HG03060 (cell line): ENCODE data around the gene EXOC2.

Source experiments
- ATAC-seq: cut with Tn5 transposase; IDR thresholded peaks from one replicate; pipeline ENCODE4 v1.9.1; 2021; ENCODE audit warnings: low read depth, moderate number of reproducible peaks; ENCODE audit not compliant: unreplicated experiment

EXOC2 gene

DNA sequence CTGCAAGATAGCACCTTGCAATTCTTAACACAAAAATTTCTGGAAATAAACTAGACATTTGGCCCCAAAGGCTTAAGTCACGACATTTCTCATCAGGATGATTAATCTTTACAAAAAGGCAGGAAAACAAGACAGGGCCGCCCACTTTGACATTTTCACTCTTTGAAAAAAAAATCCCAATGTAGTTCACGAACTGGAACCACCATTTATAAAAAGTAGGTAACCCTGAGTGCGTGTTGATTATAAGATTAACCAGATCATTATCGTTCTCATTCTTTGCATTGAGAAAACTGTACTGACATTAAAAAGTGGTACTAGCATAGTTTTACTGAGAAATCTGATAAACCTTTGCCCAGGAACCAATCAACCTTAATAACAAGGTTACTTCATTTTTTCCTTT lies 144.8 kb downstream of the EXOC2 start:
- ATAC-seq: no peak

DNA sequence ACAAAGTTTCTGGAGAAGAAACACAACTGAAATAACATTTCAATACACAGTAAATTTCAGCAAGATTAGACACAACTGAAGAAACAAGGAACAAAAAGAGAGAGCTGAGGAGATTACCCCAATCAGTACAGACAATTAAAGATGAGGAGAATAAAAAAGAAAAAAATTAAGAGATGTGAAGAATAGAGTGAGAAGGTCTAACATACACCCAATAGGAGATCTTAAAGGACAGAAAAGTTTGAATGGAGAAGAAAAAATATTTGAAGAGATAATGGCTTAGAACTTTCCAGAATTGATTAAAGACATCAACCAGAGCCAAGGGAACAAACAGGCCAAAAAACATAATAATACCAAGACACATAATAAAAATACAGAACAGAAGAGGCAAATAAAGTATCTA lies 152.4 kb downstream of the EXOC2 start:
- no peak for ATAC-seq

DNA sequence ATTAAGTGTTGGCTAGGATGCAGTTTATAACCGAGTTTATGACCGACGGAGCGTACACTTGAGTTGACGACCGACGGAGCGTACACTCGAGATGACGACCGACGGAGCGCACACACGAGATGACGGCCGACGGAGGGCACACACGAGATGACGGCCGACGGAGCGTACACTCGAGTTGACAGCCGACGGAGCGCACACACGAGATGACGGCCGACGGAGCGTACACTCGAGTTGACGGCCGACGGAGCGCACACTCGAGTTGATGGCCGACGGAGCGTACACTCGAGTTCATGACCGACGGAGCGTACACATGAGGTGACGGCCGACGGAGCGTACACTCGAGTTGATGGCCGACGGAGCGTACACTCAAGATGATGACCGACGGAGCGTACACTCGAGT lies 155.8 kb downstream of the EXOC2 start:
- no peak for ATAC-seq

DNA sequence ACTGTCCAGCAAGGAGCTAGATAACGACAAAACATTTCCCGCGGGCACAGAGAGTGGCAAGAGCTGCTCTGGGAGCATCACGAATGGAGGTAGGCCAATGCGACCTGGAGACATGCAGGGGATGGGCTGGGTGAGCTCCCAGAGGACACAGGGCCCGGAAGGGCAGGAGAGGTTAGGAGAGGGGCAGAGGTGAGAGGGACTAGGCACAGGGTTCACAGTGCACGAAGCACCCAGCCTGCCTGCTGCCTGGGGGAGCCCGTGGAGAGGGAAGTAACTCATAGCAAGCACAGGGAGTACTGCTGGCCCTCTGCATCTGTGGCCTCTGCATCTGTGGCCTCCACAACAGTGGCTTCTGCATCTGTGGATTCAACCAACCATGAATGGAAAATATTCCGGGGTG lies 162.5 kb downstream of the EXOC2 start:
- ATAC-seq: no peak

DNA sequence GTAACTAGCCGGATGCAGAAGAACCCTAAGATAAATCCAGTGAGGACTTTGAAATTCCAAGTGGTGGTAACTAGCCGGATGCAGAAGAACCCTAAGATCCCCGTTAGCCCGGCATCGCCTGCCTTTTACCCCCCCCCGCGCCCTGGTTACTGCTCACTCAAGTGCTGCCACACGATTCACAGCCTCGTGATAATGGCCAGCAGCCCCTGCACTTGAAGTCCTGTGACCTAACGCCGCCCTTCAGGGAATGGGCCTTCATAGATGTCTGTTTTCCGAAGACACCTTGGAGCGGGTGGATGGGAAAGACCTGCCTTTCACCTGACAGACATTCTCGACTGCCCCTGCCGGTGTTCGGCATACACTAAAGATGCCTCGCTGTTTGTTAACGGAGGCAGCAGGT lies 163.9 kb downstream of the EXOC2 start:
- ATAC-seq: no peak

DNA sequence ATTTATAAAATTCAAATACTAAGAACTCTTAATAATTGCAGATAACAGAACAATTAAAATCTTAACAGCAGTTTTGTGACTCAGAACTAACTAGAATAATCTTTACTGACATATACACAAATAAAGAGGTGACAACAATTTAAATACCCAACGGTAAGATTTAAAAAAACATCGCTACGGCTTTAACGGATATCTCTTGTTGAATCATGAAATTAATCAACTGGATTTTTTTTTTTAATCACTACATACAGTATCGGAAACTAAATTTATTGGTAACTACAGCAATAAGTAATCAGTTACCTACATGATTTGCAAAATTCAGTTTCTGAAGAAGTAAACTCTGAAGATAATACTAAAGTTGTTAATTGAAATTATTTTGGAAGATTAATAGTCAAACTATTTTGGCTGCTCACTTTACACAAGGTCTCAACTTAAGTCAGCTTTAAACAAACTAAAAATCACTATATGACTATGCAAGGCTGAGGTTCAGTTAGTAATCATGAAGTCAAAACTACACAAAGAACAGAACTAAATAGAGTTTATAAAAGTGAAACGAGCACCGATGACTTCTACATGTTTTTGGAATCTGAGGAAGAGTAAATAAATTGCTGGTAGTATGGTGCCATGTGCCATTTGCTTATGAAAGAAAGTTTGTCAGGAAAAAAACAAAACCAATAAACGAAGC lies 164.8 kb downstream of the EXOC2 start:
- no peak for ATAC-seq

DNA sequence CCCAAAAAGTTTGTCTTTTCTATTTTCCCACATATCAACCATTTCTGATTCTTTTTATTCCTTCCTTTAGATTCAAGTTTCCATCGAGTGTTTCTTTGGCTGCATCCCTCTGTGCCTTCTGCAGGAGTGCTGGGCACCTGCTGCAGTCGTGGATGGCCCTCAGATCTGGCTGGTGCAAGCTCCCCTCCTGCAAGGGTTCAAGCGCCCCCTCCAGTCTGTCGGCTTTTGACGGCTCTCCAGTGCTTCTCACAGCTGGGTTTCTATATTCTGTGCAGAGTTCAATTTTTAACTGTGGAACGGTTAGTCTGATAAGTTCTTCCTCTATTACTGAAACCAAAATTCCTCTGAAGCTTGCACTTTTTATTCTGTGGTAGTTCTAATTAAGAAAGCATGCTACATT lies 168.1 kb downstream of the EXOC2 start:
- no peak for ATAC-seq

DNA sequence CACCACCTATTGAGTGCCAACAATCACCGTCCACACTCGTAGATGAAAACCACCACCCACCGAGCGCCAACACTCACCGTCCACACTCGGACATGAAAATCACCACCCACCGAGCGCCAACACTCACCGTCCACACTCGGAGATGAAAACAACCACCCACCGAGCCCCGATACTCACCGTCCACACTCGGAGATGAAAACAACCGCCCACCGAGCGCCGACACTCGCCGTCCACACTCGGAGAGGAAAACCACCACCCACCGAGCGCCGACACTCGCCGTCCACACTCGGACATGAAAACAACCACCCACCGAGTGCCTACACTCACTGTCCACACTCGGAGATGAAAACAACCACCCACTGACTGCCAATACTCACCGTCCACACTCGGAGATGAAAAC lies 172.1 kb downstream of the EXOC2 start:
- no peak for ATAC-seq

DNA sequence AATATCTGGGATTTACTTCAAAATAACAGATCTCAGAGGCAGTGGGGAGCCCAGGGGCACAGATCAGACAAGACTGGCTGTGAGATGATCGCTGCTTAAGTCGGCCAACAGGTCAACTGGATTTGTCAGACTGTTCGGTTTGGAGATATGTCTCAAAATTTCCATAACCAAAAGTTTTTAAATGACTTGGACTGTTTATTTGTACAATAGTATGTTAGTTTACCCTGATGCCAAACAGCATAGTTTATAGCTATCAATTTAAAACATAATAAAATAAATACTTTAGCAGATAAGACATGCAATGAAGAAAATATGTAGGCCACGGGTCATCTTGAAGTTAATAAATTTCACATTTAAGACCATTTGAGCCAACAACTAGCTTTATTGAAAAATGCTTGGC lies 174.7 kb downstream of the EXOC2 start:
- ATAC-seq: no peak

DNA sequence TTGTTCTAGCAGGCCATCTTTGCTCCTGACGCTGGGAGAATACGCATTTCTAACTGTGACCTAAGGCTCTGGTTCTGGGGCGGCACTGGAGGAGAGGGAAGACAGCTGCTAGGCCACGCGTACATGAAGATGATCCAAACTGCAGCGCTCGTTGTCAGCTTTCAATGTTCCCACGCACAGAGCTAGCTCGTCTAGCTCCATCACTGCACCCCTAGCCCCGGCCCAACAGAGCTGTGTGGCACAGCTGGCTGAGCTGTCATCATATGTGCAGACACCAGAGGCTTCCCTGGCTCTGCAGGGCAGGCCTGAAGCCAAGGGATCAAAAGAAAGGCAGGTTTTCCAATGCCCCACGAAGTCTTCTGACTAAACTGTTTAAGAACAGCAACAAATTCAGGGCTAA lies 176.7 kb downstream of the EXOC2 start:
- ATAC-seq: no peak

DNA sequence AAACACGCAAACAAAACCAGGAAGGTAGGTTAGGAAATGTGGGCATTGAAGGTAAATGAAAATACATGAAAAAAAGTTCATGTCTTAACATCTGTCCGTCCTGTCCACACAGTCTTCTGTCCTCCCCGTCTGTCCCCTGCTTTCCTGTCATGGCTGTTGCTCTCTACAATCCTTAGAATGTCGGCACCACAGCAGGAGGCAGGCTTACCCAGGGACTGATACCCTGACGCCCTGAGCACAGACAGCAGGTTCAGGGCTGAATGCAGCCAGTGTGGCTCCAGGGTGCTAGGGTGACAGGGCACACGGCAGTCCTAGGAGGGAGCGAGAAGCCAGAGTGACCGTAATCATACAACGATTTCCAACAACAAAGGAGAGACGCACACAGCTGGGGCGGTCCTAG lies 177.7 kb downstream of the EXOC2 start:
- no peak for ATAC-seq

DNA sequence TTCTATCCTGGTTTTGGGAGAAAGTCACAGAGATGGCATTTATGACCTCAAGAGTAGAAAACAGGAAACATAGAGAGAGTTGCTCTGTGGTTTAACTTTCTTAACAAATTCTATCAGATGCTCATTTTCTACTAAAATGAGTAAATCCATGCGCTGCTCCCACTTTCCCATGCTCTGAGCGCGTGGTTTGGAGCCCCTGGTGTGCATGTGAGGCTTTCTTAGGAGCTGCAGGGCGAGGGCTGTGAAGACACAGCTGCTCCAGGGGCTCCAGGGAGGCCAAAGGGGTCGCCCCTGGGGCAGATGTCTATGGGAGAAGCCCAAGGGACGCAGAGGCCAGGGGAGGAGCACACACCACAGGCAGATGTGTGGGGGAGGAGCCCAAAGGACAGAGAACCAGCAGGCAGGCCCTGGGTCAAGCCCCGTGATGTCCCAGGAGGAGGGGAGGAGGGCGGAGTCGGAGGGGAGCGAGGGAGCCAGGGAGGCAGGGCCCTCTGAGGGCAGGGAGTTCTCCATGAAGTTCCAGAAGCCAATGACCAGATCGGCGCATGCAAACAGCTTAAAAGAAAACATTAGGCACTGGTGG lies 178.5 kb downstream of the EXOC2 start:
- no peak for ATAC-seq

DNA sequence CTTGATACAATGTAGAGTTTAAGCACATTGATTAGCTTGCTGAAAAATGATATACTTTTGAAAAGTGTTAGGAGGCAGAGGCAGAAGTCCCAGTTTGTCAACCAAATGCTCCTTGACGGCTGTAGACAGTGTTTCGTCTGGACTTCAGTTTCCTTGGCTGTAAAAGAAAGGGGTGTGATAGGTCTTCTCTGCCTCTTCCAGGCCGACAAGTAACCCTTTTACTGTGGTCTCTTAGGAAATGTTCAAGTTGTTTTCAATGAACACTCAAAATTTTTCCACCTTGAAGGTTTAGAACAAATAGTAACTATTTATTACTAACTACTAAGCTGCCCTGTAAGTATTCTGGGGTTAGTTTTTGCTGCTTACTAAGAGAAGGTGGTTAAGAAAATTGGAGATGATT lies 179.0 kb downstream of the EXOC2 start:
- ATAC-seq: no peak

DNA sequence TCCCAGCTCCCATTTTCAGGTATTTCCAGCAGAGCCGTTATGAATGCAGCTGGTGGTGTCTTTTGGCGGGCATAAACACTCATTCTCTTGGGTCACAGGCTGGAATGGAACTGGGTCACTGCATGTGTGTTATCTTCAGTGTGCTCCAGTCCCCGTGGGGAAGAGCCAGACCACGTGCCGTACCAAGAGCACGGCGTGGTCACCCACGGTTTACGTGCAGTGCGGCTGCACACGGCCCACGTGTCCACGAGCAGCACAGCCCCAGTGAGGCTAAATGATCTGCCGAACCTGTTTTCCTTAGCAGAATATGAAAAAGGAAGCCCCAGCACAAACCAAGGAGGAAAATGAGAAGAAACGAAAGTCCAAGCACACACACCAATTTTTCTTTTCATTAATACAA lies 179.9 kb downstream of the EXOC2 start:
- ATAC-seq: no peak

DNA sequence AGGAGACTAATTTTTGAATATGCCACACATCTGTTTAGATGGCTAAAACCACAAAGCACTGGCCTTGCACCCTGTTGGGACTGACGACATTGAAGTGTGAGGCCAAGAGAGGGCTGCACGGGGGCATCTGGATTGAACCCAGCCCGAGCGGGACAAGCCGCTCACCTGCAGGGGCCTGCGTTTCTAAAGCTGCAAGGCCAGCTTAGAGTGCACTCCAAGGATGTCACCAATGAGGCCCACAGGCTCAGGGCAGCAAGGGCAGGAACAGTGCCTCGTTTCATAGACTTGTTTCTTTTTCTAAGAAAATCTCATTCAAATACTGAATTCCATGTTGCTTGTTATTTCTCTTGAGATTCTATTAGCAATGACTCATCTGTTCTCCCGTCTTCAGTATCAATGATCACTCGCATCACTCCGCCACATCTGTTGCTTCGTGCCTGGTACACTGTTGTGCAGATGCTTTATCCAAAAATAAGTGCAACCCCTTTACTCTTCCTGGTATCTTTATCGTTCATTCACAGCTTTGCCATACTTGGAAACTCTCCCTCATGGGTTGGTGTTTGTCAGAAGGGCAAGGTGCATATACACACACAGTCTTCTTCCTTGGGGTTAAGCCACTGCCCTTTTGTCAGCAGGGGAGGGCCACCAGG lies 181.3 kb downstream of the EXOC2 start:
- no peak for ATAC-seq

DNA sequence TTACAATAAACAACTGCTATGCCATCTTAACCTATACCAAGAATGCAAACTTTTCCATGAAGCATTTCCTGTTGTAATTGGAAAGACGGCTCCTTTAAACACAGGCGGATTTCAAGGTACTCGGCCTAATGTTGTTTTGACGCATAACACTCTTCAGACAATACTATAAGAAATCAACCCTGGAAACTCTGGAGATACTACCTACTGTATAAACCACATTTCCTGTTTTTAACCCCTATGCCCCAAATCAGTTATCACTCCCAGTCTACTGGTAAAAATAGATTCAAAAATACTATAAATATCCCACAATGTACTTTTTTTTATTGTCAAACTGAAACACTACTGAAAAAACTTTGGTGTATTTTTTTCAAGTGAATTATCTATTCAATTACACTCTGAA lies 183.3 kb downstream of the EXOC2 start:
- ATAC-seq: no peak

DNA sequence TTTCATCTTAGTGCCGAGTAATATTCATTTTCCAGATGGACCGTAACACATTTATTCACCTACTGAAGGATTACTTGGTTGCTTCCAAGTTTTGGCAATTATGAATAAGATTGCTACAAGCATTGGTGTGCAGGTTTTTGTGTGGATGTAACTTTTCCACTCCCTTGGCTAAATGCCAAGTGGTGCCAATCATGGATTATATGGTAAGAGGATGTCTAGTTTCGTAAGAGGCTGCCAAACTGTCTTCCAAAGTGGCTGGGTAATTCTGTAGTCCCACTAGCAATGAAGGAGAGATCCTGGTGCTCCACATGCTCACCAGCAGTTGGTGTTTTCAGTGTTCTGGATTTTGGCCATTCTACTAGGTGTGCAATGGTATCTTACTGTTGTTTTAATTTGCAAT lies 184.3 kb downstream of the EXOC2 start:
- ATAC-seq: no peak

DNA sequence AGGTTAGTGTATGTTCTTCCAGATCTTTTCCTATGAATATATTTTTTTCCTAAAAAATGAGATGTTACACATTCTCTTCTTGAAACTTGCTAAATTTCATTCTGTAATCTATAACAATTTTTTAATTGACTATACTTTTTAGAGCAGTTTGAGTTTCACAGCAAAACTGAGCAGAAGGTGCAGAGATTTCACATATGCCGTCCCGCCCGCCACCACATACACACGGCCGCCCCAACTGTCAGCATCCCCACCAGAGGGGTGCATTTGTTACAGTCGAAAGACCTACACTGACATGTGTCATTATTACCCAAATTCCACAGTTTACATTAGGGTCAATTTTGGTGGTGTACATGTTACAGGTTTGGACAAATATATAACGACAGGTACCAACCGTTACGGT lies 184.9 kb downstream of the EXOC2 start:
- ATAC-seq: no peak

DNA sequence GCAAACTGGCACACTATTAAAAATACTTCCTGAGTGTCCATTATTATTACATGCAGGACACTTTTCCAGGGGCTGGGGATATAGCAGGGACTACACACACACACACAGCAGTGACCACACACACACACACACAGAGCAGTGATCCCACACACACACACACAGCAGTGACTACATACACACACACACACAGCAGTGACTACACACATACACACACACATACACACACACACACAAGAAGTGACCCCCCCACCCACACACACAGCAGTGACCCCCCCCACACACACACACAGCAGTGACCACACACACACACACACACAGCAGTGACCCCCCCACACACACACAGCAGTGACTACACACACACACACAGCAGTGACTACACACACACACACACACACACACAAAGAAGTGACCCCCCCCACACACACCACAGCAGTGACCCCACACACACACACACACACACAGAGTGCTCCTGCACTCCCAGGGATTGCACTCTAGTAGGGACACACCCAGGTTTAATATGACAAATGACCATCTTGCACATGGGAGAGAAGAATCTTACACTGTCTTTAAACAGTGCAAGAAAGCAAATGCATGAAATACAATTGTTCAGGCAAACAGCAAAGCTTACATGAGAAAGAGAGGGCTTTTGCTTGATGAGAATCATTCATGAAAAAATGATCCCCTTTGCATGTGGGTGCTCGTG lies 185.9 kb downstream of the EXOC2 start:
- no peak for ATAC-seq

DNA sequence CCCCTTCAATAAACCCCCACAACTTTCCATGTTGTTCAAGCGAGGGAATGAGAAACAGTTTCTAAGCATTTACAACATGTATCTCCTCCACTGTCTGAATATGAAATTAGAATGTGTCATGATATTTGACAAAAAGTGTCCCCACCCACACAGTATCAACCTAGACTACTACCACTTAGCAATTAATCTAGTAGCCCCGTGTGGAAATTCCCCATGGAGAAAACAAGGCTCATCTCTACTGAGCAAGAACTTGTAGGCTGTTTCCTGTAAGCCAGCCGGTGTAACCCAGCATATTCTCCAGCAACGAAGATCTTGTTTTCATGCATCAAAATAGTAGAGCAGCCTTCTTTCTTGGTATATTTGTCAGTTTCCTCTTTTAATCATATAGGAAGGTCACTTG lies 186.4 kb downstream of the EXOC2 start:
- ATAC-seq: no peak

DNA sequence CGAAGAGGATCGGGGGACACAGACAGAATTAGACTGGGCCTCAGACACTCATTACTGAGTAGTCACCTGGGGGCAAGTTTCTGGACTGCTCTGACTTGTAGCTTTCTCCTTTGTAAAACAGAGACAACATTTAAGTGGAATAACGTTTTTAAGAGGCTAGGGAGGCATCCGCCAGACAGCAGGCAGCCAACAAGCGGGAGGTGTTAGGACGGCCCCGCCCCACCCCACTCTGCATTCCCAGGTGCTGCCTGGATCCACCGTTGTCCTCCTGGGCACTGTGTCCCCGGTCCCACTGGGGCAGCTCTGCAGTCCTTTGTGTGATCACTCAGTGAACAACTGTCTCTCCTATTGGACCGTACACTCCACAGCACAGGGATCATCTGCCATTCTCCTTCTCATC lies 187.6 kb downstream of the EXOC2 start:
- ATAC-seq: no peak
